ENCODE results near the gene PDE4D.

DNA sequence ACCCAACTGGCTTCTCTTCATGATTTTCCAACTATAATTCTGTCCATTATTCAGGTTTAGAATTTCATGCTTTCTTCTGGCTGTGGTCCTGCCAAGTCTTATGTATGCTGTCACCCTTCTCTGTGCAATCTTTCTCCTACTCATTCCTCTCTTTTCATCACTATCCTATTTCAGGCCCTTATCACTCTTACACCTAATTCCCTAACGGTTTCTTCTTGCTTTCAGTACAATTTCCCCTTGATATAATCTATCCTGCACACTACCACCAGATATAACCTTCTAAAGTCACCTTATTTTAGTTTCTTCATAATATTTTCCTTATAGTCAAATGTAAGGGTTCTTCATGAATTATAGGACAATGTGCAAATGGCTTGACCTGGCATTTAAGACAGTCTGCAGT is 874.4 kb downstream of the PDE4D start:
- TF ChIP-seq, protein P1, sequence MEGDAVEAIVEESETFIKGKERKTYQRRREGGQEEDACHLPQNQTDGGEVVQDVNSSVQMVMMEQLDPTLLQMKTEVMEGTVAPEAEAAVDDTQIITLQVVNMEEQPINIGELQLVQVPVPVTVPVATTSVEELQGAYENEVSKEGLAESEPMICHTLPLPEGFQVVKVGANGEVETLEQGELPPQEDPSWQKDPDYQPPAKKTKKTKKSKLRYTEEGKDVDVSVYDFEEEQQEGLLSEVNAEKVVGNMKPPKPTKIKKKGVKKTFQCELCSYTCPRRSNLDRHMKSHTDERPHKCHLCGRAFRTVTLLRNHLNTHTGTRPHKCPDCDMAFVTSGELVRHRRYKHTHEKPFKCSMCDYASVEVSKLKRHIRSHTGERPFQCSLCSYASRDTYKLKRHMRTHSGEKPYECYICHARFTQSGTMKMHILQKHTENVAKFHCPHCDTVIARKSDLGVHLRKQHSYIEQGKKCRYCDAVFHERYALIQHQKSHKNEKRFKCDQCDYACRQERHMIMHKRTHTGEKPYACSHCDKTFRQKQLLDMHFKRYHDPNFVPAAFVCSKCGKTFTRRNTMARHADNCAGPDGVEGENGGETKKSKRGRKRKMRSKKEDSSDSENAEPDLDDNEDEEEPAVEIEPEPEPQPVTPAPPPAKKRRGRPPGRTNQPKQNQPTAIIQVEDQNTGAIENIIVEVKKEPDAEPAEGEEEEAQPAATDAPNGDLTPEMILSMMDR (IDR thresholded peaks at IDR 0.05; ENCODE audit: insufficient read depth, low read length): no peak
- TF ChIP-seq POLR2AphosphoS5 (IDR thresholded peaks at IDR 0.05; ENCODE audit: low read depth): no peak
- TF ChIP-seq GABPA (IDR thresholded peaks at IDR 0.05; ENCODE audit: low read depth): no peak
